Measurements from ENCODE around the gene TCAP. TPM values are rescaled to one million over a fixed set of nuclear protein-coding genes. Genes with fewer than 3 reads are reported as not detected.
A peak's percentile ranks its signal among the peaks of the same experiment; 100 is the strongest.

TCAP gene
- total and polyA plus RNA-seq, 10 of the 15 experiments (the other 5 are each of a cell fraction or from before 2014, with no cell fraction given) = 0.17 to 1.0 (median 0.36) TPM; not detected in 3

DNA sequence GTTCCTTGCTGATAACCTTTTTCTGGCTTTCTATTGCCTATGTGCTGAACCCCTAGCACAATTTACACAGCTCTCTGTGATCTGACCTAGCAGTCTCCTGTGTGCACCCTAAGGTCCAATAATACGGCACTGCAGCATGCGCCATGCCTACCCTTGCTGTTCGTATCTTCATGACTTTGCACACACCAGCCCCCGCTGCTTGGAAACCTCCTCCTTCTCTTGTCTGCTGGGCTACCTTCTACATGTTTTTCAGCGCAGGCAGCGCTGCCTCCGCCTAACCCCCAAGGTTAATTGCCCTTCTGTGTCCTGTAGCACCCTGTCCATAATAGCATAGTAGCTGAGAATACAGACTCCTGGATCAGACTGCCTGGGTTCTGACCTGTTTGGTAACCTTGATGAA is 26.8 kb upstream of the TCAP start:
- BruUV-seq (replicated peaks) = no TSS peak
- in situ Hi-C loops (cut with MboI) = no loop called here
- intact Hi-C loops (cut with micrococcal nuclease; ENCODE audit: unreplicated experiment) = loop anchor here (5.0 kb wide), 1 partner anchor 114 kb away; no protein-coding TSS in a partner anchor
- Histone ChIP-seq H3K4me2 (ENCODE audit: control insufficient read depth, insufficient read depth) (peak overlapping the region; percentile 94), H3K27me3 (replicated peaks in 1 of 2; ENCODE audit: control insufficient read depth in 2 of 2, insufficient read depth in 2 of 2, low read length in 1 of 2) (no peaks in the 10 kb centered on the region), H3K79me2 (ENCODE audit: control insufficient read depth, insufficient read depth, low read length) (peaks cover 39% of the 10 kb centered on the region), H4K20me1 (ENCODE audit: control insufficient read depth, insufficient read depth) (peaks cover 3% of the 10 kb centered on the region; the same call in 1 of the 2 replicates), H3K9me3 (replicated peaks; ENCODE audit: control insufficient read depth, insufficient read depth, low read length) (no peaks in the 10 kb centered on the region), H3K4me1 (ENCODE audit: control insufficient read depth, insufficient read depth, low read length) (peaks cover 20% of the 10 kb centered on the region), H3K9ac (ENCODE audit: control insufficient read depth, insufficient read depth, low read length) (peak overlapping the region; percentile 92), H2AFZ (ENCODE audit: control insufficient read depth, low read depth, low read length) (no peak overlapping the region), H3K27ac (ENCODE audit: control insufficient read depth, insufficient read depth) (peak overlapping the region; percentile 90; the same call in 1 of the 2 replicates), H3K36me3 (ENCODE audit: control insufficient read depth in 2 of 2, insufficient read depth in 2 of 2, low read length in 1 of 2) (no peaks in the 10 kb centered on the region; a peak in 1 of 4 replicates), H3K4me3 (peak overlapping the region; percentile 100)
- ChIA-PET RAD21 (ENCODE audit: unreplicated experiment) (interaction anchor here (0.7 kb wide), 1 partner anchor 16 kb away, joined by 3 read pairs; no protein-coding TSS in a partner anchor), CTCF (interaction anchor here (0.7 to 15.5 kb wide), 7 partner anchors 14 to 223 kb away, joined by 3 to 225 read pairs (median 3); partner anchors contain the start of gene MIEN1), POLR2A (interaction anchor here (1.1 to 1.2 kb wide), 2 partner anchors 50 to 90 kb away, joined by 3 read pairs; partner anchors contain the start of gene PGAP3), SMC1A (ENCODE audit: uncharacterized antibody, unreplicated experiment) (interaction anchor here (0.9 to 2.2 kb wide), 5 partner anchors 15 to 92 kb away, joined by 3 to 6 read pairs (median 3); partner anchors contain the start of gene MIEN1)
- no peak for ATAC-seq
- WGBS (ENCODE audit: insufficient coverage, insufficient replicate concordance, low lambda C conversion rate, missing lambda C conversion rate) = 97% methylated on average over 7 of the region's 7 CpGs
- no peak for DNase-seq (ENCODE audit: low read depth, low spot score)
- FAIRE-seq = no peak
- TF ChIP-seq SMAD5 (IDR thresholded peaks at IDR 0.05; ENCODE audit: low read depth) (no peak), RAD51 (IDR thresholded peaks at IDR 0.05) (no peak), BACH1 (IDR thresholded peaks at IDR 0.05; ENCODE audit: borderline replicate concordance) (no peak), IKZF1 (conservative IDR thresholded peaks at IDR 0.05) (no peak), CHD2 (IDR thresholded peaks at IDR 0.05; ENCODE audit: borderline replicate concordance, low read depth, low read length) (no peak), ASH2L (IDR thresholded peaks at IDR 0.05; ENCODE audit: borderline replicate concordance, low read depth) (no peak), POU2F2 (IDR thresholded peaks at IDR 0.05; ENCODE audit: borderline replicate concordance, low read depth, low read length) (no peak), RFX5 (IDR thresholded peaks at IDR 0.05; ENCODE audit: low read depth, low read length) (no peak), SRF (IDR thresholded peaks at IDR 0.05; ENCODE audit: low read depth in 2 of 2, low read length in 2 of 2) (no peak), SMAD1 (IDR thresholded peaks at IDR 0.05; ENCODE audit: low read depth, partially characterized antibody) (no peak), IRF4 (IDR thresholded peaks at IDR 0.05; ENCODE audit: low read depth, low read length) (no peak), NBN (IDR thresholded peaks at IDR 0.05) (no peak)
- TF ChIP-seq, protein P1, sequence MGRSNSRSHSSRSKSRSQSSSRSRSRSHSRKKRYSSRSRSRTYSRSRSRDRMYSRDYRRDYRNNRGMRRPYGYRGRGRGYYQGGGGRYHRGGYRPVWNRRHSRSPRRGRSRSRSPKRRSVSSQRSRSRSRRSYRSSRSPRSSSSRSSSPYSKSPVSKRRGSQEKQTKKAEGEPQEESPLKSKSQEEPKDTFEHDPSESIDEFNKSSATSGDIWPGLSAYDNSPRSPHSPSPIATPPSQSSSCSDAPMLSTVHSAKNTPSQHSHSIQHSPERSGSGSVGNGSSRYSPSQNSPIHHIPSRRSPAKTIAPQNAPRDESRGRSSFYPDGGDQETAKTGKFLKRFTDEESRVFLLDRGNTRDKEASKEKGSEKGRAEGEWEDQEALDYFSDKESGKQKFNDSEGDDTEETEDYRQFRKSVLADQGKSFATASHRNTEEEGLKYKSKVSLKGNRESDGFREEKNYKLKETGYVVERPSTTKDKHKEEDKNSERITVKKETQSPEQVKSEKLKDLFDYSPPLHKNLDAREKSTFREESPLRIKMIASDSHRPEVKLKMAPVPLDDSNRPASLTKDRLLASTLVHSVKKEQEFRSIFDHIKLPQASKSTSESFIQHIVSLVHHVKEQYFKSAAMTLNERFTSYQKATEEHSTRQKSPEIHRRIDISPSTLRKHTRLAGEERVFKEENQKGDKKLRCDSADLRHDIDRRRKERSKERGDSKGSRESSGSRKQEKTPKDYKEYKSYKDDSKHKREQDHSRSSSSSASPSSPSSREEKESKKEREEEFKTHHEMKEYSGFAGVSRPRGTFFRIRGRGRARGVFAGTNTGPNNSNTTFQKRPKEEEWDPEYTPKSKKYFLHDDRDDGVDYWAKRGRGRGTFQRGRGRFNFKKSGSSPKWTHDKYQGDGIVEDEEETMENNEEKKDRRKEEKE (IDR thresholded peaks at IDR 0.05) = no peak
- TF ChIP-seq, protein P2, sequence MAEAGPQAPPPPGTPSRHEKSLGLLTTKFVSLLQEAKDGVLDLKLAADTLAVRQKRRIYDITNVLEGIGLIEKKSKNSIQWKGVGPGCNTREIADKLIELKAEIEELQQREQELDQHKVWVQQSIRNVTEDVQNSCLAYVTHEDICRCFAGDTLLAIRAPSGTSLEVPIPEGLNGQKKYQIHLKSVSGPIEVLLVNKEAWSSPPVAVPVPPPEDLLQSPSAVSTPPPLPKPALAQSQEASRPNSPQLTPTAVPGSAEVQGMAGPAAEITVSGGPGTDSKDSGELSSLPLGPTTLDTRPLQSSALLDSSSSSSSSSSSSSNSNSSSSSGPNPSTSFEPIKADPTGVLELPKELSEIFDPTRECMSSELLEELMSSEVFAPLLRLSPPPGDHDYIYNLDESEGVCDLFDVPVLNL (IDR thresholded peaks at IDR 0.05; ENCODE audit: low read depth, low read length) = no peak
- TF ChIP-seq, protein P3, sequence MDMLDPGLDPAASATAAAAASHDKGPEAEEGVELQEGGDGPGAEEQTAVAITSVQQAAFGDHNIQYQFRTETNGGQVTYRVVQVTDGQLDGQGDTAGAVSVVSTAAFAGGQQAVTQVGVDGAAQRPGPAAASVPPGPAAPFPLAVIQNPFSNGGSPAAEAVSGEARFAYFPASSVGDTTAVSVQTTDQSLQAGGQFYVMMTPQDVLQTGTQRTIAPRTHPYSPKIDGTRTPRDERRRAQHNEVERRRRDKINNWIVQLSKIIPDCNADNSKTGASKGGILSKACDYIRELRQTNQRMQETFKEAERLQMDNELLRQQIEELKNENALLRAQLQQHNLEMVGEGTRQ (IDR thresholded peaks at IDR 0.05; ENCODE audit: borderline replicate concordance, low read depth, low read length) = no peak
- TF ChIP-seq, protein P4, sequence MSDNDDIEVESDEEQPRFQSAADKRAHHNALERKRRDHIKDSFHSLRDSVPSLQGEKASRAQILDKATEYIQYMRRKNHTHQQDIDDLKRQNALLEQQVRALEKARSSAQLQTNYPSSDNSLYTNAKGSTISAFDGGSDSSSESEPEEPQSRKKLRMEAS (IDR thresholded peaks at IDR 0.05; ENCODE audit: low read depth, low read length) = no peak
